Effector memory CD8-positive, alpha-beta T cell (primary cell): ENCODE results near the gene CDH4.

Source experiments
- ATAC-seq: fragments of 150-1000 bp; cut with Tn5 transposase; replicated peaks from 2 replicates; pipeline ENCODE4 v1.10.0; 2021; ENCODE audit warnings: mild to moderate bottlenecking, moderate library complexity
- DNase-seq, 3 experiments: peaks; one replicate each; pipeline ENCODE4 v3.0.0; 2021
- H3K27ac Mint-ChIP-seq, 2 donors: one replicate each; pipeline ENCODE4 v1.8.0; 2022; ENCODE audit warnings: mild to moderate bottlenecking in 2 of 2, mixed read lengths in 2 of 2, moderate library complexity in 2 of 2
- H3K27me3 Mint-ChIP-seq, 2 donors: one replicate each; pipeline ENCODE4 v1.8.0; 2022; ENCODE audit warnings: mixed read lengths in 2 of 2
- H3K36me3 Mint-ChIP-seq: one replicate; pipeline ENCODE4 v1.8.0; 2022; ENCODE audit warnings: mild to moderate bottlenecking, moderate library complexity, mixed read lengths; ENCODE audit not compliant: insufficient read depth
- H3K4me1 Mint-ChIP-seq, 2 donors: one replicate each; pipeline ENCODE4 v1.8.0; 2022; ENCODE audit warnings: low read depth in 2 of 2, mixed read lengths in 2 of 2
- H3K4me3 Mint-ChIP-seq, 2 donors: one replicate each; pipeline ENCODE4 v1.8.0; 2022; ENCODE audit warnings: mild to moderate bottlenecking in 2 of 2, mixed read lengths in 2 of 2, moderate library complexity in 2 of 2
- H3K9me3 Mint-ChIP-seq, 2 donors: one replicate each; pipeline ENCODE4 v1.8.0; 2022; ENCODE audit warnings: mixed read lengths in 2 of 2

Gene CDH4

DNA sequence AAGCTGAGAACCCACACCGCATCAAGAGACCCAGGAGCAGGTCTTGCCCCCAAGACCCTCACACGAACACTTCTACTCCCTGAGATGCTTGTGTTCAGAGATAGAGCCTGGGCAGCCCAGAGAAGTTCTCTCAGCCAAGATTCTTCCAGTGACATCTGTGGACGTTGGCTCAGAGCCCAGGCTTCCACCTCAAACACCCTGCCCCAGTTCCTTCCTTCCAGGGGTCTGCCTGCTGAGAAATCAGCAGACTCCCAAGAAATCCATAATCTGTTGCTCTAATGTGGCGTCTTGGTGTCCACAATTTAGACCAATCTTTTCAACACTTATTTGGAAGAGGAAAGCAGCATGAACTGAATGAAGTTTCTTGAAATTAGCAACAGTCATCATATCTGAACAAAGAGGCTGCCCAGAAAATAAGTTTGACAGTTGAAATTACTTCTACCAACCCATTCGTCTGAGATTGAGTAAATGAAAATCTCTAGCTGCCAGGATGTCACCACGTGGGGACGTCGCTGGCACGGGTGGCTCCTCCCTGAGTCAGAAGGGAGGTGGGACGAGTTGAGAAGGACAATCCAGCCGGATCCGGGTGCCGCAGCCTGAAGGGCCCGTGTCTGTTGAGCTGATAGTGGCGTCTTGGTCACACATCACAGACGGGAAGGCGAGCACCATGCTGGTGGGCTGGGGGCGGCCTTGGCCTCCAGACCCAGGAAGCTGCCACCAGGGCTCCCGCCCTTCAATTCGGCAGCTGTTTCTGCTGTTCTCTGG, 412.7 kb downstream of the CDH4 start:
- no peak overlapping the region for H3K27ac Mint-ChIP-seq
- H3K4me1 Mint-ChIP-seq = no peaks in the 10 kb centered on the region
- peaks cover 0 to 21% of the 10 kb centered on the region in 2 donors for H3K27me3 Mint-ChIP-seq
- ATAC-seq (no peak), DNase-seq (no peak)
- no peaks in the 10 kb centered on the region for H3K9me3 Mint-ChIP-seq
- no peaks in the 10 kb centered on the region for H3K36me3 Mint-ChIP-seq
- H3K4me3 Mint-ChIP-seq = no peak overlapping the region

DNA sequence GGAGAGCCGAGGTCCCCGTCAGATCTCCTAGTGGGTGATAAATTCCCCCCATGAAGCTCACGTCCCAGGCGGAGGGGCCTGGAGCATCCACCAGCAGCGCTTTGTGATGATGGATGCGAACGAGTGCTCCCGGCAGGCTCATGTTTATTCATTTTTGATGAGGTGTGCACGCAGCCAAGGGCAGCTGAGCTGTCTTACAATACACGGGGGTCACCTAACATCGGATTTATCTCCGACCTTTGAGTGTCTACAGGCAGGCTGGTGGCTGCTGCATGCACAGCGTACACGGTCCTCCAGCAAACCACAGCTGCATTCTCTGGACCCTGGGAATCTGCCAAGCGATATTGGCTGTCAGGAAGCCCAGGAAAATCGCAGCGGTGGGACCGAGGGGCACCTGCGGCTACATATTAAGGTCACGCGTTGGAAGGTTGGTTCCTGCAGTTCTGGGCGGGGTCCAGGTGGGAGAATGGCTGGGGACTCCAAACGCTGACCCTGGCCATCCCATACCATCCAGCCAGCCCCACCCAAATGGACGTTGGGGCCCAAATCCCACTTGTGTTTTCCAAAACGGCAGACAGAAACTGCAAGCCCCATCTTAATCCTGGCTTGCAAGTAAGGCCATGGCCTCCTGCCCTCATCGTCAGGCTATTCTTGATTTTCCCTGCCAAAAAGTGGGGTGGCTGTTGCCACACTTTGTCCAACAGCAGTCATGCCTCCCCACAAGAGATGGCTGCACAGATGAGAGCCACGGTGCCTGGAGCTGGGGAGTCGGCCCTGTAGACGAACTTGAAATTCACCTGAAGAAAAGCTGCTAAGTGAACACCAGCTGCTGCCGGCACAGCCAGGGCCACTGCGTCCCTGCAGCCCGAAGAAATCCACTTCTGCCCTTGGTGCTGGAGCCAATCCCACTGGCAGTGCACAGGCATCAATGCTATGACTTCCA, 413.7 kb downstream of the CDH4 start:
- Mint-ChIP-seq H3K27me3 (peaks cover 0 to 31% of the 10 kb centered on the region in 2 donors), H3K4me3 (no peak overlapping the region), H3K36me3 (no peaks in the 10 kb centered on the region), H3K4me1 (no peaks in the 10 kb centered on the region), H3K27ac (no peak overlapping the region), H3K9me3 (peaks cover 0 to 7% of the 10 kb centered on the region in 2 donors)
- no peak for DNase-seq
- ATAC-seq = no peak

DNA sequence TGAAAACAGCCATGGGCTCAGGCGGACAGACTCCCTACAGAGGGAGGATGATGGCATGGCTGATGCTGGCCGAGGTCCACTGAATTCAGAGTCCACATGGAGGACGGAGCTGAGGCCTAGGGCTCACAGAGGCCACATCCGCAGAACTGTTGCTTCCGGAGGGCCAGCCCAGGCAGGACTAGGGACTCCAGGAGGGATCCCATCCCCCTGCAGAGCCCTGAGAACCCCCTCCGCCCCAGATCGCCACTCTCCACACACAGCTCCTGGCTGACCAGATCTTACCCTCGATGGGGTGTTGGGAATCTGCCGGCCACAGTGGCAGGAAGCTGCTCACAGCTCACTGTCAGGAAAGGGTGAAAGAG, 414.4 kb downstream of the CDH4 start:
- DNase-seq (no peak), ATAC-seq (no peak)
- Mint-ChIP-seq H3K27me3 (peaks cover 0 to 32% of the 10 kb centered on the region in 2 donors), H3K4me1 (no peaks in the 10 kb centered on the region), H3K9me3 (peaks cover 1 to 7% of the 10 kb centered on the region in 2 donors), H3K36me3 (no peaks in the 10 kb centered on the region), H3K27ac (no peak overlapping the region), H3K4me3 (no peak overlapping the region)

DNA sequence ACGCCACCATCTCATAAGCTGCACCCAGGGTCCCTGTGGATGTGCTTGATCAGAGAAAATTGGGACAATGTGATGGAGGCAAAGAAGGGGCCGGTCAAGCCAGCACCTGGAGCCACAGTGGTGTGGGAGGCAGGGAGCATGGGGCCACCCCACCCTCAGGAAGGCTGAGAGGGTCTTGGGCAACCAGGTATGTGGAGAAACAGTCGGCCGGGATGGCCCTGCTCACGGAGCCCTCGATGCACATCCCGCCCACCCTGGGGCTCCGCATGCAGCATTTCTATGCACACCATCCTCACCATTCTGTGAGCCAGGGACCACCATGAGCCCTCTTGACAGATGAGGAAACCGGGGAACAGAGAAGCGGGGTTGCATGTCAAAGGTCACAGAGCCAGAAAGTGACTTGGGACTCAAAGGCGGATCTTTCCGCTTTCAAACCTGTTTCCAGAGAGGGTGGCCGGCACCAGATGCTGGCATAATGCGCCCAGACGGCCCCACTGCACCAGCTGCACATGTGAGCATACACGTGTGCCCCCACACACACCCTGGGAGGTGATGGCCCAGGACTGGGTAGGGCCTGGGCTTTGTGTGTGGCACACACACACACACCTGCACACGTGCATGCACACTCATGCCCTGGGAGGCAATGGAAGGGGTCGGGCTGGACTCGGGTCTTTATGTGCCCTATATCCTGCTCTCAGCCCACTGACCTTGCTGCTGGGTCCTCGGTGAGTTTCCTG, 415.2 kb downstream of the CDH4 start:
- Mint-ChIP-seq H3K9me3 (peaks cover 5 to 7% of the 10 kb centered on the region in 2 donors), H3K27me3 (peaks cover 0 to 32% of the 10 kb centered on the region in 2 donors), H3K36me3 (no peaks in the 10 kb centered on the region), H3K27ac (no peak overlapping the region), H3K4me1 (no peaks in the 10 kb centered on the region), H3K4me3 (no peak overlapping the region)
- ATAC-seq (no peak), DNase-seq (no peak)

DNA sequence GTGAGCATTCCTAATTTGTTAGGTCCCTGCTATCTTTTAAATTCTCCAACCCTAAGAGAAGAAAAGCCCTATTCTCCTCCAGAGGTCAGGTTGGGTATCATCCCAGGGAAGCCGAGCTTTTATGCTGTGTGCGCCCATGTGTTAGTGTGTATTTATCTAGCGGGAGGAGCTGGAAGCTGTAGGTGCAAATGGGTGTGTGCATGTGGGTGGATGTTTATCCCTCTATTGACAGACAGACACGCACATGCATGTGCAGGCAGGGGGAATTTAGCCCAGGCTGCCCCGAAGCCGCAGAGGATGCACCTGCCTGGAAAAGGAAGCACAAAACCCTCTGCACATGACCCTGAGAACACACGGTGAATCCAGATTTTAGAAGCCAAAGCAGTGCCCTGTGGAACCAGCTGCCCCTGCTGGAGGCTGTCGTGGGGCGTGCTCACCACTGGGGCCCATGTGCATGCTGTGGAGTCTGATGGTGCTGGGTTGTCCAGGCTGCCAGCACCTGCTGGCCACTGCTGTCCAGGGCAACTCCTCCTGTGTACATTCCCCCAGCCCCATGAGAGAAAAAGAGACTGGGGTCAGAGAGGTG, 416.1 kb downstream of the CDH4 start:
- Mint-ChIP-seq H3K9me3 (peaks cover 5 to 7% of the 10 kb centered on the region in 2 donors), H3K4me3 (no peak overlapping the region), H3K4me1 (no peaks in the 10 kb centered on the region), H3K27ac (no peak overlapping the region), H3K36me3 (no peaks in the 10 kb centered on the region), H3K27me3 (peaks cover 0 to 32% of the 10 kb centered on the region in 2 donors)
- ATAC-seq (no peak), DNase-seq (no peak)

DNA sequence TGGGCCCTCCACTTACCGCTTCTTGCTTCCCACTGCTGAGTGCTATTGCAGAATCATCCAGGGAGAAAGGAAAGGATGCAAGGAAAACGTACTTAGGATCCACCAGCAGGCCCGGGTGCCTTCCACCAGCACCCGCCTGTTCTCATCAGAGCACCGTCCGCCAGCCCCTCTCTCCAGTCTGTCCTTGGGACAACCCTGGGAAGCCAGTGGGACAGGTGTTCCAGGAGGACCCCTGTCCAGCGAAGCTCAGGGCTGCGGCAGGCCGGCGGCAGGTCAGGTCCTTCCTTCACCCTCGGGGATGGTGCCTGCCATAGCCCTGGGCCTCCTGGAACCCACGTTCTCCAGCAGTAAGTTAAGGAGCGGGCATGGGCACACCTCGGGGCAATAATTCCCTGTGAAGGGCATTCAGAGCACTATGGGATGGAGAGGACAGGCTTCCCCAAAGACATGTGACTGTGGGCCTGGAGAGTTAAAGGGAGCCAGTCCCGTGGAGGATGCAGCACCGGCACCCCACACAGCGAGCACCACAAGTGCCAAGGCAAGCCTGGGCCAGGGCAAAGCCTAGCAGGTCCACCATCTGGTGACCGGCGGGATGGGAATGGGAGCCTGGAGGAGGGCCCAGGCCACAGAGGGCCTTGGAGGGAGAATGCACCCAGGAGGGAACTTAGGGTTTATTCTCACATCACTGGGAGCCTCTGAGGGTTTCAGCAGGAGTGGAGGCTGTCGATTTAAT, 416.9 kb downstream of the CDH4 start:
- no peak overlapping the region for H3K27ac Mint-ChIP-seq
- H3K27me3 Mint-ChIP-seq = peaks cover 0 to 32% of the 10 kb centered on the region in 2 donors
- peaks cover 5 to 7% of the 10 kb centered on the region in 2 donors for H3K9me3 Mint-ChIP-seq
- no peak for DNase-seq
- H3K36me3 Mint-ChIP-seq = no peaks in the 10 kb centered on the region
- no peak for ATAC-seq
- H3K4me1 Mint-ChIP-seq = no peaks in the 10 kb centered on the region
- H3K4me3 Mint-ChIP-seq = no peak overlapping the region

DNA sequence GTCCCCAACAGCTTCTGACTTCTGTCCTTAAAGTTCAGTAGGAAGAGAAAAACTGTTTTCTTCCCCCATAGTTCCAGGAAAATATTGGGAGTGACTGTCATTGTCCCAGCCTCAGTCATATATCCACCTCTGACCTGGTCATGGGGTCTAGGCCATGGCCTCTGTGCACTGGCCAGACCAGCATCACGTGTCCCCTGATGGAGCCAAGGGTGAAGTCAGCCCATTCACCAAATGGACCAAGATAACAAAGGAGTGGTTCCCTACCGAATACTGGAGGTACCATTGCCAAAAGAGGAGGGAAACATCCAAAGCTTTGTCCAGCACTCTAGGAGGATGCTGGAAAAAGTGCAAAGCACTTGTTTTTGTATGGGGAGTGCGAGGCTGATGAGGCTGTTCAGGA, 418.2 kb downstream of the CDH4 start:
- no peak for ATAC-seq
- no peak for DNase-seq
- Mint-ChIP-seq H3K4me3 (no peak overlapping the region), H3K27ac (no peak overlapping the region), H3K27me3 (peaks cover 0 to 32% of the 10 kb centered on the region in 2 donors), H3K9me3 (peaks cover 5 to 7% of the 10 kb centered on the region in 2 donors), H3K4me1 (no peaks in the 10 kb centered on the region), H3K36me3 (no peaks in the 10 kb centered on the region)

DNA sequence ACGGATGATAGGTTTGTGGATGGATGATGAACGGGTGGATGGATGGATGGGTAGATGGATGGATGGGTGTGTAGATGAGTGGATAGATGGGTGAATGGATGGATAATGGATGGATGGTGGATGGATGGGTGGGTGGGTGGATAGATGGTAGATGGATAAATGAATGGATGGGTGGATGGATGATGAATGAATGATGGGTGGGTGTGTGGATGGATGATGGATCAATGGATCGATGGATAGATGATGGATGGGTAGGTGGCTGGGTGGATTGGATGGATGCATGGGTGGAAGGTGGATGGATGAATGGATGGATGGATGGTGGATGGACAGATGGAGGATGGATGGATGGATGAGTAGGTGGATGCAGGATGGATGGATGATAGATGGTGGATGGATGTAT, 419.5 kb downstream of the CDH4 start:
- H3K4me3 Mint-ChIP-seq = no peak overlapping the region
- peaks cover 0 to 28% of the 10 kb centered on the region in 2 donors for H3K27me3 Mint-ChIP-seq
- DNase-seq = no peak
- no peak overlapping the region for H3K27ac Mint-ChIP-seq
- peaks cover 5 to 7% of the 10 kb centered on the region in 2 donors for H3K9me3 Mint-ChIP-seq
- ATAC-seq = no peak
- no peaks in the 10 kb centered on the region for H3K4me1 Mint-ChIP-seq
- H3K36me3 Mint-ChIP-seq = no peaks in the 10 kb centered on the region

DNA sequence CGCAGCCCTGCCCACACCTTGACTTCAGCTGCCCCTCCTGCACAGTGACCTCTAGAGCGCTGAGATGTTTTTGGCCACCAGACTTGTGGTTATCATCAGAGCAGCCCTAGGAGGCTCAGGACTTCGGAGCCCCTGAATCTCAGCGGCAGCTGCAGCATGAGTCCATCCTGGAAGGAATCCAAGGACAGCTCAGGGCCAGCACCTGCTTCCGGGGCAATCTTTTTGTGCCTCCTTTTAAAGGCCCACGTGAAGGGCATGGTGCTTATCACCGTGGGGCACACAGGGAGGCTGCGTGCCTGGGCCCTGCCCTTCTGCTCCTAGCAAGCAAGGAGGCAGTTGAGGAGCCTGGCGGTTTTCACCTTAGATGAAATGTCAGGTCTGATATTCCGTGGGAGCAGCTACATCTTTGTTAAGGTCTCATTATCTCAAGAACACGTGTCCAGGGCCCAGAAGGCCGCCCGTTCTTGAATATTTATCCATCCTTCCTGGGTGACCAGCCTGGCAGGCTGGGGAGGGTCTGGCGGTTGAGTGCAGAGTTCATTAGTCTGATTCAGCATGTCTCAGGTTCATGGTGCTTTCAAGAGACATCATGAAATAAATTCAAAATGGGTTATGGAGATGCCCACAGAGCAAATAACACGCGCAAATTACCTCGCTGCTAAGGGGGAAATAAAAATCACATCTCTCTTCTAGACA, 421.2 kb downstream of the CDH4 start:
- no peak for DNase-seq
- Mint-ChIP-seq H3K4me3 (no peak overlapping the region), H3K9me3 (peaks cover 5 to 7% of the 10 kb centered on the region in 2 donors), H3K27me3 (peaks cover 0 to 20% of the 10 kb centered on the region in 2 donors), H3K27ac (no peak overlapping the region), H3K36me3 (no peaks in the 10 kb centered on the region), H3K4me1 (no peaks in the 10 kb centered on the region)
- ATAC-seq = no peak

DNA sequence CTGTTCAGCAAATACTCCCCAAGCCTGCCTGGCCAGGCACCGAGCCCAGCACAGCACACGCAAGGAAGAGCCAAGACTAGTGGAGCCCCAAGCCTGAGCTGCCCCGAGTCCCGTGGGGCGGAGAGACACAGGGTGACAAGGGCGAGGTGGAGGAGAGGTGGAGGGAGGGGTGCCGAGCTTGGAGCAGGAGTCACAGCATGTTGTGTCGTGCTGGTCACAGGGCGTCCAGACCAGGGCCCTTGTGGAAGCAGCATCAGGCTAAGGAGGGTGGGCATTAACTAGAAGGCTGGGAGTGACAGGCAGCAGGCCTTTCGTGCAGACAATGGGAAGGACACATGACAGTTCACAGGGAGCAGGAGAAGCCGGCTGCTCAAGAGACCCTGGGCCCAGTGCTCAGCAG, 422.1 kb downstream of the CDH4 start:
- no peak overlapping the region for H3K4me3 Mint-ChIP-seq

DNA sequence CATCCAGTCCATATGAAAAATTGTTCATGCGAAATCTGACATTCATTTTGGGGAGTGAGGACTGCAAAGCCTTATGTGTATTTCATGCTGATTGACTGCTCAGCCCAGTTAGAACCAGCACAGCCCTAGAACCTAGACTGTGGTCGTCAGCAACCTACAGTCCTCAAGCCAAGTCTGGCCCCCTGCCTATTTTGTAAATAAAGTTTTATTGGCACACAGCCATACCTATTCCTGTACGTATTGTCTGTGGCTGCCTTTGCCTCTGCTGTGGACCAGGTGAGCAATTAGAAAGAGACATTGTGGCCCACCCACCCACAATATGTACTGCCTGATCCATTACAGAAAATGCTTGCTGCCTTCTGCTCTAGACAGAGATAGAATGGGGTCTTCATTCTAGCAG, 422.6 kb downstream of the CDH4 start:
- Mint-ChIP-seq H3K27me3 (peaks cover 0 to 11% of the 10 kb centered on the region in 2 donors), H3K27ac (no peak overlapping the region), H3K4me3 (no peak overlapping the region), H3K4me1 (no peaks in the 10 kb centered on the region), H3K36me3 (no peaks in the 10 kb centered on the region), H3K9me3 (peaks cover 5 to 7% of the 10 kb centered on the region in 2 donors)
- no peak for DNase-seq
- no peak for ATAC-seq

More for the DNA sequence above, 422.1 kb downstream of the CDH4 start:
- Mint-ChIP-seq H3K27ac (no peak overlapping the region), H3K4me1 (no peaks in the 10 kb centered on the region), H3K36me3 (no peaks in the 10 kb centered on the region), H3K27me3 (peaks cover 0 to 12% of the 10 kb centered on the region in 2 donors), H3K9me3 (peaks cover 5 to 7% of the 10 kb centered on the region in 2 donors)
- ATAC-seq = no peak
- no peak for DNase-seq

DNA sequence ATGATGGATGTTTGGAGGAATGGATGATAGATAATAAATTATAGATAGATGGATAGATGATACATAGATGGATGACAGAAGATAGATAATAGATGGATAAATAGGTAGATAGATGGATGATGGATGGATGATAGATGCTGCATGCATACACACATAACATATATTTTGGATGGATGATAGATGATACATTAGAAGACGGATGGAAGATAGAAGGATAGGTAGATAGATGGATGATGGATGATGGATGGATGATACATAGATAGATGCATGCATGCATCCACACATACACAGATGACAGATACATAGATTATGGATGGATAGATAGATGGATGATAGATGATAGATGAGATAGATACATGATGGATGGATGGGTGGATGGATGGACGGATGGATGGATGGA, 425.9 kb downstream of the CDH4 start:
- Mint-ChIP-seq H3K27ac (no peak overlapping the region), H3K9me3 (no peaks in the 10 kb centered on the region), H3K4me1 (no peaks in the 10 kb centered on the region), H3K36me3 (no peaks in the 10 kb centered on the region), H3K4me3 (no peak overlapping the region), H3K27me3 (no peaks in the 10 kb centered on the region)
- ATAC-seq (no peak), DNase-seq (no peak)
